ENCODE data around the gene BMERB1.

DNA sequence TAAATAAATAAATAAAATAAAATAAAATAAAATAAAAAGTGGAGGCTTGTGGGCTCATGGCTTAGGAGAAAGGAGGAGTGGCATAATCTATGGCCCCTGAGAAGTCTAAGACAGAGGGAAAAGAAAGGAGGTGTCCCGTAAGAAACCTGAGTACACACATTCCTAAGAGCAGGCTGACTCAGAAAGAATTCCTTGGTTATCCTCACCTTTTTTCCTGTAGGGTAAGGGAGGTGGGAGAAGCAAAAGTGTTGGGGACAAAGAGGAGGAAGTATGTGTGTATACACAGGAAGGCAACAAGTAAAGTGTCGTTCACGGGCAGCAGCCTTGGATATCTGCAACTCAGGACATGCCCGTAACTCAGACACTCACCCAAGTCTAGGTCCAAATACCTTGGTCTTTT is 179.3 kb downstream of the BMERB1 start:
- TF ChIP-seq, protein P1, sequence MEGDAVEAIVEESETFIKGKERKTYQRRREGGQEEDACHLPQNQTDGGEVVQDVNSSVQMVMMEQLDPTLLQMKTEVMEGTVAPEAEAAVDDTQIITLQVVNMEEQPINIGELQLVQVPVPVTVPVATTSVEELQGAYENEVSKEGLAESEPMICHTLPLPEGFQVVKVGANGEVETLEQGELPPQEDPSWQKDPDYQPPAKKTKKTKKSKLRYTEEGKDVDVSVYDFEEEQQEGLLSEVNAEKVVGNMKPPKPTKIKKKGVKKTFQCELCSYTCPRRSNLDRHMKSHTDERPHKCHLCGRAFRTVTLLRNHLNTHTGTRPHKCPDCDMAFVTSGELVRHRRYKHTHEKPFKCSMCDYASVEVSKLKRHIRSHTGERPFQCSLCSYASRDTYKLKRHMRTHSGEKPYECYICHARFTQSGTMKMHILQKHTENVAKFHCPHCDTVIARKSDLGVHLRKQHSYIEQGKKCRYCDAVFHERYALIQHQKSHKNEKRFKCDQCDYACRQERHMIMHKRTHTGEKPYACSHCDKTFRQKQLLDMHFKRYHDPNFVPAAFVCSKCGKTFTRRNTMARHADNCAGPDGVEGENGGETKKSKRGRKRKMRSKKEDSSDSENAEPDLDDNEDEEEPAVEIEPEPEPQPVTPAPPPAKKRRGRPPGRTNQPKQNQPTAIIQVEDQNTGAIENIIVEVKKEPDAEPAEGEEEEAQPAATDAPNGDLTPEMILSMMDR (IDR thresholded peaks at IDR 0.05) = no peak
- TF ChIP-seq POLR2A (IDR thresholded peaks at IDR 0.05) = no peak
